Stimulated activated CD4-positive, alpha-beta T cell treated with anti-CD3 and anti-CD28 coated beads, Interleukin-12 subunit alpha, Interleukin-12 subunit beta, amount 100 ng/mL, for 48 hours (primary cell): Measurements from ENCODE around the gene RITA1.
A peak's percentile ranks its signal among the peaks of the same experiment; 100 is the strongest.

Source experiments
- DNase-seq, 3 donors: peaks; one replicate each; pipeline ENCODE4 v3.0.0-alpha.2; 2020; ENCODE audit warnings: low read depth in 2 of 3, low spot score in 1 of 3

The RITA1 gene

DNA sequence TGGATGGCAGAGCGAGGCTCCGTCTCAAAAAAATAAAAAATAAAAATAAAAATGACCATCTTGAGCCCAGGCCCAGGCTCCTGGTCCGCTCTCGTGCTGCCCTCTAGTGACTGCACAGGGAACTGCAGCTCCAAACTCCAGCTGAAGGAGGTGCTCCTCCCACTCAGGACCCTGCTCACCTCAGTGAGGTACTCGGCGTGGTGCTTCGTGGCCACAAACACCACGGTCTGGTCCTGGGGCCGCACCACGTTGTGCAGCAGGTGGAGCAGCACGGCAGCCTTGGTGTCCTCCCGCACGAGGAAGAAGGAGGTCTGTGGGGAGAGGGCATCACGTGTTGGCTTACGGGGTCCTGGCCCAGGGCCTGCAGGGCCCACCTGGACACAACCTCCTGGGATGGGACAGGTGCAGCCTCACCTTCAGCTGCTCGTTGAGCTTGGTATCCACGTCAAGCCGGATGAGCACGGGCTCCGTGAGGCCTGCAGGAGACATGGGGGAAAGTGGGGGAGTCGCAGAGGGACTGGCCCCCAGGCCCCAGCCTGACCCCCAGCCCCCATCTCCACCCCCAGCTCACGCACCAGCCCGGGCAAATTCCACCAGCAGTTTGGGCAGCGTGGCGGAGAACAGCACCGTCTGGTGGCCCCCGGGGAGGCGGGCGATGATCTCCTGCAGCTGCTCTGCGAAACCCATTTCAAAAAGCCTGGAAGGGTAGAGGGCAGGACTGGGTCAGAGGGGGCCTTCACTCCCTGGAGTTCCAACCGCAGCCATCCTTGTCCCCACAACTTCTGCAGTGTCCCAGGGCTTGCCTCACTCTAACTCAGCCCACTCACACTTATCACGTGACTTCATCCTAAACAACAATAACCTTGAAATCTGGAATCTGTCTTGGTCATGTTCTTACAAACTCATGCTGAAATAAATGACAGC is 10.8 kb upstream of the RITA1 start:
- DNase-seq, result peak; percentile 62 to 87 (median 66)

DNA sequence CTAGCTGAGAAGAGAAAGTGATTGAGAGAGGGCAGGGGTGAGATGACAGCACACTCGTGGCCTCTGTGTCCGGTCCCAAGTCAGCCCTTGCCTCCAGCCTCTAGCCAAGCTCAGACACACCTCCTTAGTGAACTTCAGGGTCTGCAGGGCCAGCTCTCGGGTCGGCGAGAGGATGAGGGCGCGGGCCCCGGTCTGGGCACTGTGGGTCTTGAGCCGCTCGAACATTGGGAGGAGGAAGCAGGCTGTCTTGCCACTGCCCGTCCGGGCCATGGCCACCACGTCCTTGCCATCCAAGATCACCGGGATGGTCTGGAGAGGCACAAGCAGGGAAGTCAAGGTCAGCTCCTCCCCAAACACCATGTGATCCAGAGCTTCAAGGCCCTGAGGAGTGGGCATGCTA is 6.5 kb upstream of the RITA1 start:
- DNase-seq, result no peak

DNA sequence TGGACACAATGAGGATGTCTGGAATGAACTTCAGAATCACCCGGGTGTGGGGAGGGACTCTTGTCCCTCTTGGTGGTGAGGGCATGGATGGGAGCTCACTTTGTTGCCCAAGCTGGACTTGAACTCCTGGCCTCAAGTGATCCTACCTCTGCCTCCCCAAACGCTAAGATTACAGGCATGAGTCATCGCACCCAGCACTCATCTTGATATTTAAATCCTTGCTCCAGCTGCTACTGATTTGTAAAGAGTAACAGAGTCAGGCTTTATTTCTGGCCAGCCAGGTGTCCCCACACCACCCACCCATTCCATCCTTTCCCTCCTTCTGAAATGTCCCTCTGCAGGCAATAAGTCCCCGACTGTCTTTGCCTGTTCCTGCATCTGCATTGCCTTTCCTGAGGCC is 5.2 kb upstream of the RITA1 start:
- no peak for DNase-seq

DNA sequence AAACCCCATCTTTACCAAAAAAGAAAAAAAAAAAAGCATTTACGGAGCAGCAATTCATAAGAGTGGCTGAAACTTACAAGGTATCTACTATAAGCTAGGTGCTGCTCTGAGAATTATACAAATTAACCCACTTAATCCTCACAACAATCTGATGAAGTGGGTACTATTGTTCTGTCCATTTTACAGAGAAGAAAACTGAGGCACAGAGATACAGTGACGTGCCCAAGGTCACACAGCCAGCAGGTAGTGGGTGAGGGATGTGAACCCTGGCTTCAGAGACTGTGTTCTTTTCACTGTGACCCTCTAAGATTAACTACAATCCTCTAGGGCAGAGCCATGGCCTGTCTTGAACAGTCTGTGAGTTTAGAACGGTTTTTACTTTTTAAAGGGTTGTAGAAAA is 3.5 kb upstream of the RITA1 start:
- DNase-seq, result no peak

DNA sequence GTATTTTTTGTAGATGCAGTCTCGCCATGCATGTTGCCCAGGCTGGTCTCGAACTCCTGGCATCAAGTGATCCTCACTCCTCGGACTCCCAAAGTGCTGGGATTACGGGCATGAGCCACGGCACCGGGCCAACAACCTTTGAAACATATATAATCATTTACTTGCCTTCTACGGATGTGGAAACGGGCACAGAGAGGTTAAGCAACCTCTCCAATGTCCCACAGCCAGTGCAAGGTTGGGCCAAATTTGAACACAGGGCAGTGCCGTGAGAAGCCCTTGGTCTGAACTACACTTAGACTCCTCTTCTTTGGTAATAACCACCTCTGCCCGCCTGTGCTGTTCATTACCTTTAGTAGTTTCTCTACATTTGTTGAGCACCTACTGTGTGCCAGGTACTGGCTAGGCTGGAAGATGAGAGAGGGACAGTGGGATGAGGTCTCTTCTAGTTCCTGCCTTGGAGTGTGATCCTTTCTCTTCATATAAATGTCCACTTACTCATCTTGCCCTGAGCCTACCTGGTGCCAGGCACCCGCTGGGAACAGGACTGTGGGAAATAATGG is 2.4 kb upstream of the RITA1 start:
- DNase-seq, result no peak

DNA sequence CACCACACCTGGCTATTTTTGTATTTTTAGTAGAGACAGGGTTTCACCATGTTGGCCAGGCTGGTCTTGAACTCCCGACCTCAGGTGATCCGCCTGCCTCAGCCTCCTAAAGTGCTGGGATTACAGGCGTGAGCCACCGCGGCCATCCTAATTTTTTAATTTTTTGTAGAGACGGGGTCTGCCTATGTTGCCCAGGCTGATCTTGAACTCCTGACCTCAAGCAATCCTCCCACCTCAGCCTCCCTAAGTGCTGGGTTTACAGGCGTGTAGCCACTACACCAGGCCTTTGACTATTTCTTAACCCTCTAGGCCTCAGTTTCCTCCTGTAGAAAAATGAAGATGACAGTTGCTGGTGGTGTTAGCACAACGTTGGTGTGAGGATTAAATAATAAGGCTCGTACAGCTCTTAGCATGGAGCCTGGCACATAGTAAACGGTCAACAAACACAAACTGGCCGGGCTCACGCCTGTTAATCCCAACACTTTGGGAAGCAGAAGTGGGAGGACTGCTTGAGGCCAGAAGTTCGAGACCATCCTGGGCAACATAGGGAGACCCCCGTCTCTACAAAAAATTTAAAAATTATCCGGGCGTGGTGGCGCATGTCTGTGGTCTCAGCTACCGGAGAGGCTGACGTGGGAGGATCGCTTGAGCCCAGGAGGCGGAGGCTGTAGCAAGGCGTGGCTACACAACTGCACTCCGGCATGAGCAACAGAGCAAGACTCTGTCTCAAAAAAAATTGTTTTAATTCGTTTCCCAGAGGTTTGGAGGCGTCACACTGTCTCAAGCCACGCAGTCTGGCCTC is 1.2 kb upstream of the RITA1 start:
- no peak for DNase-seq

DNA sequence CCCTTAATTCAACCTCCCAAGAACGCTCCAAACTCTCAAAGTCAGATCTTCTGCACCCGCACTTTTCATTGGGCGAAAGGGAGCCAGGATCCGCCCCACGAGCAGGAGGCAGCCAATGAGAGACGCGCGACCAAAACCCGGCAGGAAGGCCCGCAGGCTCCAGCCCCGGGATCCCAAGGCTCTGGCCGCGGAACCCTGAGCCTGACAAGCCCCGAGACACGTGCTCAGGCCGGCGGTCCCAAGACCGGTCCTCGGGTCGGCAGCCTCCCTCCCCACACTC is 681 bp upstream of the RITA1 start:
- DNase-seq, result peak; percentile 77 to 84 (median 83)

DNA sequence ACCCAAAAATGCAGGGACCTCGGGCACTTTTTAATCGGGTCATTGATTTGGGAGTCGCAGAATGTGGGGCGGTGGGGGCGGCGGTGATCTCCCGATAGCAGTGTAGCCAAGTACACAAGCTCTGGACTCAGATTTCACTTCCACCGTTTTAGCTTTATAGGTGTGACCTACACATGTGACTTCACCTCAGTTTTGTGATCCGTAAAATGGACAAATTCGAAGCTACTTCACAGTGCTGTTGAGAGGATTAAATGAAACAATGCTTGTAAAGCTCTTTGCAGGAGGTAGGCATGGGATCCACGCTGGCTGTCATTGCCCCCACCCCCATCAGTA is 478 bp downstream of the RITA1 start:
- DNase-seq, result no peak

DNA sequence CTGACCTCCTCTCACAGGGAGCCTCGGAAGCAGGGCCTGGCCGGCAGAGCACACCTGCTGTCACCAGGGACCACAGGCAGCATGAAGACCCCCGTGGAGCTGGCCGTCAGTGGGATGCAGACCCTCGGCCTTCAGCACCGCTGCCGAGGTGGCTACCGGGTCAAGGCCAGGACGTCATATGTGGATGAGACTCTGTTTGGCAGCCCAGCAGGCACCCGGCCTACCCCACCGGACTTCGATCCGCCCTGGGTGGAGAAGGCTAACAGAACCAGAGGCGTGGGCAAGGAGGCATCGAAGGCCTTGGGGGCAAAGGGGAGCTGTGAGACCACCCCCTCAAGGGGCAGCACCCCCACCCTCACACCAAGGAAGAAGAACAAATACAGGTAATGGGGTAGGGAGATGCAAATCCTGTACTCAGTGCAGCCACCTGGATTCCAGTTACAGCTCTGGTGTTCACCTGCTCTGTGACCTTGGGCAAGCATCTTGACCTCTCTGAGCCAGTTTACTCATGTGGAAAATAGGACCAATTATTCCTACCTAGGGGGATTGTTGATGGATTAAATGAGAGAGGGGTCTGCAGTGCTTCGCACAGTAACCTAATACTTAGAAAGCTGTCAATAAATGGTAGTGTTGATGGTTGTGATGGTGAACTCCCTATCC is 1.3 kb downstream of the RITA1 start:
- DNase-seq, result no peak

DNA sequence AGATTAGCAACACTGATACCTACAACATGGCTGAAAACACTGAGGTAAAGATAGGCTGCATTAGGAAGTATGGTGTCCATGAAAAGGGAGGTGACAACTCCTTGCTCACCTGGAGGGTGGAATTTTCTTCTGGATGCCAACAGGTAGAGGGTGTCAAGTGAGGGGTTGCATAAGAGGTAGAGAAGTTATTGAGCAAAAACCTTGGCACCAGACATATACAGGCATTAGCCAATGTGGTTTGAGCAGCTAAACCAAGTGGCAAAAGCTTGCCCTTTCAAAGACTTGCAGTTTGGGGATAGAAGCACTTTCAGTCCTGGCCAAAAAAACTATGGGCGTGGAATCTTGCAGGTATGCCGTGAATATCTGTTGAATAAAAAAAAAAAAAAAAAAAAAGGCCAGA is 3.8 kb downstream of the RITA1 start:
- DNase-seq, result no peak

DNA sequence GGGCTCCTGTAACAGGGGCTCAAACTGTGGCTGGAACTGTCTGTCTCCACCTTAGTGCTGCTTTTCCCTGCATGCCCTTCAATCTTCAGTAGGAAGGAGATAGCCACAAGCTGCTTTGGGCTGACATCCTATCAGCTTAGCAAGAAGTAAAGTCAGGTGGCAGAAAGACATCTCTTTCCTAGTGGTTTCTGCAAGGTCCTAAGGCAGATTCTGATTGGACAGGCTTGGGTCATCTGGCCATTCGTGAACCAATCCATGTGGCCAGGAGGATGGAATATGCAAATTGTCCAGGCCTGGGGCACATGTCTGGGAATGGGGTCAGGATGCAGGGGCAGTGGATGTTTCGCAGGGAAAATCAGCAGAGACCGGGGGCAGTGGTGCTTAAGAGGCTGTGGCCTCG is 5.2 kb downstream of the RITA1 start:
- no peak for DNase-seq

DNA sequence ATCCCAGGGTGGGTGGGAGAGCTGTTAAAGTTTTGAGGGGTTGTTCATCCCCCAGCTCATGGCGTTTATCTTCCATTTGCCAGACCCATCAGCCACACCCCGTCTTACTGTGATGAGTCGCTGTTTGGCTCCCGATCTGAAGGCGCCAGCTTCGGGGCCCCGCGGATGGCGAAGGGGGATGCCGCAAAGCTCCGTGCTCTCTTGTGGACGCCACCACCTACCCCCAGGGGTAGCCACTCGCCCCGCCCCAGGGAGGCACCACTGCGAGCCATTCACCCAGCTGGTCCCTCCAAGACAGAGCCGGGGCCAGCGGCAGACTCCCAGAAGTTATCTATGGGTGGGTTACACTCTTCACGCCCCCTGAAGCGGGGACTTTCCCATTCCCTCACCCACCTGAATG is 5.7 kb downstream of the RITA1 start:
- DNase-seq, result no peak

DNA sequence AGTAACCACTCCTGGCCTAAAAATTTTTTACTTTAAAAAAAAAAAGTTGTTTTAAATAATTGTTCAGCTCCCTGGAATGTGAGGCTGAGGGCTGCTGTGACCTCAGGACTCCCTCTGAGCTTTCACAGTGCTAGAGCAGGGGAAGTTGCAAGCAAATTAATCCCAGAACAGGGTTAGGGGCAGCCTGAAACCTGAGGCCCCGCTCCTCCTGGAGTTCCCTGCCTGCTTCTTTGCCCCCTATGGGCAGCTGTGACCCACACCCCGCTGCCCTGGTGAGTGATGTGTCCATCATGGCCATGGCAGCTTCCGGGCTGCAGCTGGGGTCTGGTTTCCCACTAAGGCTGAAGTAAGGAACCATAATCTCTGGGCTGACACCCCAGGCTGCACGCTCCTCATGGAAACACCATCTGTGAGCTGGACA is 9.5 kb downstream of the RITA1 start:
- no peak for DNase-seq

DNA sequence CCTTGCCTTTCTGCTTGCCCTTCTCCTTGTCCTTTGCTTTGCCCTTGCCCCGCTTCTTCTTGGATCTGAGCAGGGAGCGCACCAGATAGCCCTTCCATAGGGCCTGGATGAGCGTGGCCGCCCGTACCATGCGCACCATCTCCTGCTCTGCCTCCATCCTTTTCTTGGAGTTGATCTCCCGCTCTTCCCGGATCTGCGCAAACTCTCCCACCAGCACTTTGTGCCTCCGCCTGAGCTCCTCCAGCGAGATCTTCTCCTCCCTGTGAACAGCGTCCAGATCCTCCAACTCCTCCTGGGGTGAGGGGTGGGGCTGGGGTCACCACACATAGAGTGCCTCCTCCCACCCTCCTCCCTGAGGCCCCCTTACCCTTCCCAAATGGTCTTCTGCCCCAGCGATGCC is 10.1 kb downstream of the RITA1 start:
- DNase-seq, result no peak

DNA sequence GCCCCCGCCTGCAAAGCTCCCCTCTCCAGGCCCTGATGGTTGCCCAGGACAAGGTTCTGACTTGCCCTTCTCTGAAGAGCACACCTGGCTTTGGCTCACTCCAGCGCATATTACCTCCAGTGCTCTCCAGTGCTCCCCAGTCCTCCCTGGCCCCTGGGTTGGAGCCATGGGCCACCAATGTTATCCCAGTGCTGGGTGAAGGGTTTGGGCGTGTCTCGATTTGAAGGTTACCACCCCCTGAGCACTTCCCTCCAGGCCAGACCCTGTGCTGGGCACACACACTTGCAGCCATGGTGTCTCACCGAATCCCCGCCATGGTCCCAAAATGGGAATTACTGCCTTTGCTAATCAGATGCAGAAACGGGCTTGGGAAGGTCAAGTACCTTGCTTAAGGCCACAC is 11.1 kb downstream of the RITA1 start:
- no peak for DNase-seq

DNA sequence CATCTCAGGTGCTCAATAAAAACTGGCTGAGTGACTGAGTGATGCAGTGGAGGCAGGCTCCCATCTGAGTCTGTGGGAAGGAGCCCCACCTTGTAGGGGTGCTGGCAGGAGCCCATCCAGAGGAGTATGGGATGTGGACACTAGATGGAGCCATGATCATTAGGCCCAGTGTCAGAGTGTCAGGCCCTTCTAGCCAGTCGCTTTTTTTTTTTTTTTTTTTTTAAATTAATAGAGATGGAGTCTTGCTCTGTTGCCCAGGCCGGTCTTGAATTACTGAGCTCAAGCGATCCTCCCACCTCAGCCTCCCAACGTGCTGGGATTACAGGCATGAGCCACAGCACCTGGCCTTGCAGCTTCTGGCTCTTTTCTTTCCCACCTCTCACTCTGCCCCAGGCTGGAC is 11.5 kb downstream of the RITA1 start:
- peak in 2 of 3 donors; percentile 42 to 55 for DNase-seq

DNA sequence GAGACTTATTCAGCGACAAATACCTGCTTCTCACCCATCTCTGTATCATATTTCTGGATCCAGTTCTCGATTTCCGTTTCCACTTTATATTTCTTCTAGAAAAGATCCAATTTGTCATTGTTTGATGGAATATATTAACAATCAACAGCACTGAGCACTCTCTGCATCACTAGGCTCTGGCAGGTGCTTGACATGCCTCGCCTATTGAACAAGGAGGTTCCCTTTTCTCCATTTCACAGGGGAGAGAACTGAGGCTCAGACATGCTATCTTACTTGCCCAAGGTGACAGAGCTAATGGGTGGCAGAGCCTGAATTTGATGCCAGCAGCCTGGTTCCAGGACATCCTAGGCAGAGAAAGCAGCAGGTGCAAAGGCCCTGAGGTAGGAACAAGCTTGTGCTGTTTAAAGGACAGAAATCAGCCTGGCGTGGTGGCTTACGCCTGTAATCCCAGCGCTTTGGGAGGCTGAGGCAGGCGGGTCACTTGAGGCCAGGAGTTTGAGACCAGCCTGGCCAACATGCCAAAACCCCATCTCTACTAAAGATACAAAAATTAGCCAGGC is 12.1 kb downstream of the RITA1 start:
- no peak for DNase-seq

DNA sequence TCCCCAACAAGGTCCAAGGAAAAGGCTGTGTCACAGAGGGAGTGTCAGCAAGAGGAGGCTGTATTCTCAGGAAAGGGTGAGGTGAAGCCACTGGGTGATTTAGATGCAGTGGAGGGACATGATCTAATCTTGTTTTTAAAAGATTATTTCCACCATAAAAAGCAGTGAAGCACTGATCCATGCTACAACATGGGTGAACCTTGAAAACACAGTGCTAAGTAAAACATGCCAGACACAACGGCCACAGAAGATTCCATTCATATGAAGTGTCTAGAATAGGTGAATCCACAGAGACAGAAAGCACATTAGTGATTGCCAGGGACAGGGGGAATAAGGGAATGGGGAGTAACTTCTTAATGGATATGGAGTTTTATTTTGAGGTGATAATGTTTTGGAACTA is 12.8 kb downstream of the RITA1 start:
- no peak for DNase-seq

DNA sequence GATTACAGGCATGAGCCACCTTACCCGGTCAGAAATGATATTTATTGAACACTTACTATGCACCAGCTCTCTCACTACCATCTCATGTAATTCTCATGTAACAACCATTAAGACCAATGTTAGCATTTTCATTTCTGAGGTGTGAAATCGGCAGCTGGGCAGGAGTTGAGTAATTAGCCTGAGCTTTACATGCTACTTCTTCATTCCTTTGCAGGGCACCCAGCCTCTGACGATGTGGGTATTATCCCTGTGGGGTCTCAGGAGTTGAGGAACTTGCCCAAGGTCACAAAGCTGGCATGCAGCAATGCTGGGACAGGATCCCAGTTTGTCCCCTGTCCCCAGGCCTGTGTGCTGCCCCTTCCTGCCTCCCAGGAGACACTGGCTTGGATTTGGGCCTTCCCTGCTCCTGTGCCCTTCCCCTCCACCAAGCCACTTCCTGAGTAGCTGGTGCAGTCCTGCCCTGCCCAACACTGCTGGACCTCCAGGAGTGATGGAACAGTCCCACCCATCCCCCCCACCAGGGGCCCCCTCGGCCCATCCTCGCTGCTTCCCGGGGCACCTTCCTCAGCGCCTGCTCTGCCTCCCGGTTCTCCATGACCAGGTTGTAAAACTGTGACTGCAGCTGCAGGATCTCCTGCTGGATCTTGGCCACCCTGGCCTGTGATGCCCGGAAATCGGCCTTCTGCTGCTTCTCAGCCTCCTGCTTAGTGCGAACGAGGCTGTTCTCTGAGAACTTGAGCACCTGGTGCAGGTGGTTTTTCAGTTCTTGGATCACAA is 14.7 kb downstream of the RITA1 start:
- no peak for DNase-seq

DNA sequence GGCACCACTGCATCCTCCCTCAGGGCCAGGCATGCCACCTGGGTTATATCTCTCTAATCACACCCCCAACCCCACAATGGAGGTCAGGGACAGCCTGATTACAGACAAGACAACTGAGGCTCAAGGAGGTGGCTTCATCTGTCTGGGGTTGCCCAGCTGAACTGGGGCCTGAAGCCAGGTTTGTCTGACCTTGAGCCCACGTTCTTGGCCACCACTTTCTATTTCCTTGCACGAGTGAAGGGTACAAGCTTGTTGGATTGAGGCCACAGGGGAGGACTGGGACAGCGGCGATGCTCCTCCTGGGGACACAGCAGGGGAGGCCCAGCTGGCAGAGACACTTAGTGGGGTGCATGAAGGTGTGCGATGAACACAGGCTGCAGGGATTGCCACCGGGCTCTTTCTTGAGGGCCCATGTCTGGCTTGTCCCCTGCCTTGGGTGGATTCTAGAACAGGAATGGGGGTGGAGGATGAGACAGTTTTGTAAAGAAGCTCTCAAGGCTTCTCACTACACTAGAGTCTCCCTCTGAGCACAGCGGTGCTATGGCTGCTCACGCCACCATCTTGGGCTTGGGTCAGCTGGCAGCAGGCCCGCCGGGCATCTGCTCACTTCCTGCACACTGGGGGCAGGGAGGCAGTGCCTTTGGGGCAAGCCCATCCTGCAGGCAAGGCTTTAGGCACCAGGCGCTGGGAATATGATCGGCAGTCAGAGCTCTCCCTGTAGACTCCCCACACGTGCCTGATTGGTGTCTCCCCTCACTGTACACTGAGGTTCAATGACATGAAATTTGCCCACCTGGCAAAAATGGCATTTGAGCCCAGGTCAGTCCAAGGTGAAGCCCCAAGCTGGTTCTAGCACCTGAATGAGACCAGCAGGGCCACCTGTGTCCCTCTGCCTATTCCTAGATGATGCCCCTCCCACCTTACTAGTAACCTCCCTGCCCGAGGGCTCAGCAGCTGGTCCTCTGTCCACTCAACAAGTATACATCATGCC is 16.0 kb downstream of the RITA1 start:
- DNase-seq, result no peak
